Activated CD4-positive, alpha-beta T cell treated with anti-CD3 and anti-CD28 coated beads for 48 hours (primary cell): Measurements from ENCODE around the gene ORAI2.
"Not testable (repeated sequence)": the region's sequence is repeated elsewhere in the genome, so short reads cannot be mapped to it uniquely, and the experiment has no call there.

Experiments
- DNase-seq: peaks from one replicate; pipeline ENCODE4 v3.0.0-alpha.2; 2020

Gene ORAI2

GRCh38 chr7:102450242-102450641 lies 16.9 kb downstream of the ORAI2 start:
- peak; percentile 63 for DNase-seq

- no peak for DNase-seq
These were observed 18.1 kb downstream of the ORAI2 start for GRCh38 chr7:102451371-102452054.

- no peak for DNase-seq
These were observed 19.1 kb downstream of the ORAI2 start for GRCh38 chr7:102452451-102452850.

GRCh38 chr7:102453319-102453718 lies 19.9 kb downstream of the ORAI2 start:
- no peak for DNase-seq

- no peak for DNase-seq
These were observed 21.1 kb downstream of the ORAI2 start for GRCh38 chr7:102454468-102454867.

GRCh38 chr7:102454932-102455331 lies 21.6 kb downstream of the ORAI2 start:
- DNase-seq = not testable (repeated sequence)

- DNase-seq = no peak
These were observed 22.2 kb downstream of the ORAI2 start for GRCh38 chr7:102455596-102455995.

- DNase-seq = no peak
These were observed 23.0 kb downstream of the ORAI2 start for GRCh38 chr7:102456327-102456726.

- DNase-seq = no peak
These were observed 24.1 kb downstream of the ORAI2 start for GRCh38 chr7:102457352-102457924.

- no peak for DNase-seq
These were observed 26.0 kb downstream of the ORAI2 start for GRCh38 chr7:102459221-102459844.

GRCh38 chr7:102460467-102460866 lies 27.1 kb downstream of the ORAI2 start:
- DNase-seq = no peak

- DNase-seq = no peak
These were observed 30.6 kb downstream of the ORAI2 start for GRCh38 chr7:102463841-102464576.

GRCh38 chr7:102464577-102465280 lies 31.4 kb downstream of the ORAI2 start, which contains the start of the genes ALKBH4 and LRWD1:
Gene ALKBH4, minus strand, starts transcription at chr7:102464863. Its CDS starts 27 bp downstream, at chr7:102464836.
Gene LRWD1, plus strand, starts transcription at chr7:102464984. Its CDS starts 97 bp downstream, at chr7:102465081.
- DNase-seq = peak; percentile 98

GRCh38 chr7:102466097-102466496 lies 32.7 kb downstream of the ORAI2 start:
- DNase-seq = no peak

- no peak for DNase-seq
These were observed 34.5 kb downstream of the ORAI2 start for GRCh38 chr7:102467581-102468477.

- no peak for DNase-seq
These were observed 35.3 kb downstream of the ORAI2 start for GRCh38 chr7:102468478-102469350.

GRCh38 chr7:102469351-102469971 lies 36.1 kb downstream of the ORAI2 start:
- no peak for DNase-seq

- DNase-seq = no peak
These were observed 36.8 kb downstream of the ORAI2 start for GRCh38 chr7:102469972-102470825.

- DNase-seq = no peak
These were observed 38.4 kb downstream of the ORAI2 start for GRCh38 chr7:102471791-102472125.
